ENCODE data around the gene KCNK1.

The KCNK1 gene

DNA sequence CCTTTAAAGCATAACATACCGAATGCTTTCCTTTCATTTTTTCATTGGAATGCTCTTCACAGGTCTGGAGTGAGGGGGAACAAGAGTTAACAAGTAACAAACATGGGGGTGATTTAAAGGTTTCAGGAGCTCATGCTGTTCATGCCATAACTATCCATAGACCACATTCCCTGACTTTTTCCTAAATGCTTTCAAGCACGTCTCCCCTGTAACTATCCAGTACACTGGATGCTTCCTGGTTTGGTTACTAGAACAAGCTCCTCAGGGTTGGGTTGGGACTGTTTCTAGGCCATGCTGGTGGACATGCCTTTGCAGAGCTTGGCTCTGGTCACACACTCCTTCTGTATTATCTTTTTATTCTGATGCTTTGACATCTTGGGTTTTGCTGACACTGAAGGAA, 38.6 kb downstream of the KCNK1 start:
- Histone ChIP-seq H3K9ac (ENCODE audit: low read length) (no peak overlapping the region), H3K27ac (ENCODE audit: low read length) (no peak overlapping the region), H3K79me2 (ENCODE audit: low read length) (no peaks in the 10 kb centered on the region), H3K4me2 (ENCODE audit: low read depth, low read length) (no peak overlapping the region), H4K20me1 (ENCODE audit: insufficient read depth, low read length) (no peaks in the 10 kb centered on the region), H3K9me2 (replicated peaks; ENCODE audit: insufficient read depth, low read length) (no peaks in the 10 kb centered on the region), H3K4me3 (ENCODE audit: low read length) (no peak overlapping the region), H3K4me1 (ENCODE audit: low read length) (no peaks in the 10 kb centered on the region), H3K36me3 (replicated peaks; ENCODE audit: insufficient read depth, low read length) (no peaks in the 10 kb centered on the region), H2AFZ (ENCODE audit: low read length) (no peak overlapping the region), H3F3A (ENCODE audit: insufficient read depth, low read length) (no peaks in the 10 kb centered on the region), H3K27me3 (replicated peaks; ENCODE audit: insufficient read depth, low read length) (no peaks in the 10 kb centered on the region), H3K9me3 (replicated peaks; ENCODE audit: insufficient read depth, low read length) (no peaks in the 10 kb centered on the region)
- DNase-seq = no peak
- TF ChIP-seq EZH2 (optimal IDR thresholded peaks at IDR 0.05; ENCODE audit: low read depth, low read length) = no peak
- TF ChIP-seq, protein P1, sequence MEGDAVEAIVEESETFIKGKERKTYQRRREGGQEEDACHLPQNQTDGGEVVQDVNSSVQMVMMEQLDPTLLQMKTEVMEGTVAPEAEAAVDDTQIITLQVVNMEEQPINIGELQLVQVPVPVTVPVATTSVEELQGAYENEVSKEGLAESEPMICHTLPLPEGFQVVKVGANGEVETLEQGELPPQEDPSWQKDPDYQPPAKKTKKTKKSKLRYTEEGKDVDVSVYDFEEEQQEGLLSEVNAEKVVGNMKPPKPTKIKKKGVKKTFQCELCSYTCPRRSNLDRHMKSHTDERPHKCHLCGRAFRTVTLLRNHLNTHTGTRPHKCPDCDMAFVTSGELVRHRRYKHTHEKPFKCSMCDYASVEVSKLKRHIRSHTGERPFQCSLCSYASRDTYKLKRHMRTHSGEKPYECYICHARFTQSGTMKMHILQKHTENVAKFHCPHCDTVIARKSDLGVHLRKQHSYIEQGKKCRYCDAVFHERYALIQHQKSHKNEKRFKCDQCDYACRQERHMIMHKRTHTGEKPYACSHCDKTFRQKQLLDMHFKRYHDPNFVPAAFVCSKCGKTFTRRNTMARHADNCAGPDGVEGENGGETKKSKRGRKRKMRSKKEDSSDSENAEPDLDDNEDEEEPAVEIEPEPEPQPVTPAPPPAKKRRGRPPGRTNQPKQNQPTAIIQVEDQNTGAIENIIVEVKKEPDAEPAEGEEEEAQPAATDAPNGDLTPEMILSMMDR (IDR thresholded peaks at IDR 0.05; ENCODE audit: low read length) = no peak
- TF ChIP-seq EZH2phosphoT487 (IDR thresholded peaks at IDR 0.05; ENCODE audit: low read length) = no peak

DNA sequence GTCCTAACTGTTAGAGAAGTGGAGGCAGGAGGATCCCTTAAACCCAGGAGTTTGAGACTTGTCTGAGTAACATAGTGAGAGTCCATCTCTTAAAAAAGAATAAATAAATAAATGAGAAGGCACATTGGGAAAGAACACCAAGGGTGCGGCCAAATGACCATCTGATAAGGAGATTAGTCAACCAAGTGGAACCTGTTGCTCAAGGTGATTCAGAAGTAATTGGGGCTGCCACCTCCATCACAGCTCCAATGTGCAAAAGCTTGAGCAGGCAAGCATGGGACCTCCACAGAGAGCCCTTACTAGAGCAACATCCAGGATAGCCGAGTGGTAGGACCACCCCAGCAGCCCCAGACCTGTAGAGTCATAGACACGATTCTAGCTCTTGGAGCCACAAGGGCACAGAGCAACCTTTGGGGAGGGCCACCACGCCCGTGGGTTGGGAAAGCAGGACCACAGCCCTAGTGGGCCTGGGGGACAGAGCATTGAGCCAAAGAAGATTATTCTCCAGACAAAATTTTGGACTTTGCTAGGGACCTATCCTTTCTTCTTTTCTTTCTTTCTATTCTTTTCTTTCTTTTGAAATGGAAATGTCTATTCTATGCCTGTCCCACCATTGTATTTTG, 40.9 kb downstream of the KCNK1 start:
- no peaks in the 10 kb centered on the region for H3K27me3 ChIP-seq (replicated peaks; ENCODE audit: insufficient read depth, low read length)
- H3K4me2 ChIP-seq (ENCODE audit: low read depth, low read length) = no peak overlapping the region
- no peak overlapping the region for H3K9ac ChIP-seq (ENCODE audit: low read length)
- H3K27ac ChIP-seq (ENCODE audit: low read length) = no peak overlapping the region
- no peak for DNase-seq
- no peaks in the 10 kb centered on the region for H3K79me2 ChIP-seq (ENCODE audit: low read length)
- H3F3A ChIP-seq (ENCODE audit: insufficient read depth, low read length) = no peaks in the 10 kb centered on the region
- H2AFZ ChIP-seq (ENCODE audit: low read length) = no peak overlapping the region
- H4K20me1 ChIP-seq (ENCODE audit: insufficient read depth, low read length) = no peaks in the 10 kb centered on the region
- no peaks in the 10 kb centered on the region for H3K4me1 ChIP-seq (ENCODE audit: low read length)
- no peak for TF ChIP-seq EZH2 (optimal IDR thresholded peaks at IDR 0.05; ENCODE audit: low read depth, low read length)
- TF ChIP-seq EZH2phosphoT487 (IDR thresholded peaks at IDR 0.05; ENCODE audit: low read length) = no peak
- TF ChIP-seq, protein P1 (IDR thresholded peaks at IDR 0.05; ENCODE audit: low read length) = no peak
- H3K4me3 ChIP-seq (ENCODE audit: low read length) = no peak overlapping the region
- no peaks in the 10 kb centered on the region for H3K9me3 ChIP-seq (replicated peaks; ENCODE audit: insufficient read depth, low read length)
- no peaks in the 10 kb centered on the region for H3K9me2 ChIP-seq (replicated peaks; ENCODE audit: insufficient read depth, low read length)
- H3K36me3 ChIP-seq (replicated peaks; ENCODE audit: insufficient read depth, low read length) = no peaks in the 10 kb centered on the region

DNA sequence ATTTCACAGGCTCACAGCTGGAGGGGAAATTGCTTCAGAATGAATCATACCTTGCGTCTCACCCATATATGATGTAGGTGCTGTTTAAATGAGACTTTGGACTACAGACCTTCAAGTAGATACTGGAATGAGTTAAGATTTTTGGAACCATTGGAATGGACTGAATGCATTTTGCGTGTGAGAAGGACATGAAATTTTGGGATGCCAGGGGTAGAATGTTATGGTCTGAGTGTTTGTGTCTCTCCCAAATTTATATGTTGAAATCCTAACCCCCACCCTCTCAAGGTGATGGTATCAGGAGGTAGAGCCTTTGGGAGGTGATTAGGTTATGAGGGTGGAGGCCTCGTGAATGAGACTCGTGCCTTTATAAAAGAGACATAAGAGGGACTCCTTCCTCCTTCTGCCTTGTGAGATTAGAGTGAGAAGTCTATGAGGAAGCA, 41.4 kb downstream of the KCNK1 start:
- no peaks in the 10 kb centered on the region for H3K4me1 ChIP-seq (ENCODE audit: low read length)

More for the DNA sequence above, 41.4 kb downstream of the KCNK1 start:
- no peak for DNase-seq
- no peaks in the 10 kb centered on the region for H3K9me2 ChIP-seq (replicated peaks; ENCODE audit: insufficient read depth, low read length)
- H3K36me3 ChIP-seq (replicated peaks; ENCODE audit: insufficient read depth, low read length) = no peaks in the 10 kb centered on the region
- H3K79me2 ChIP-seq (ENCODE audit: low read length) = no peaks in the 10 kb centered on the region
- no peaks in the 10 kb centered on the region for H3K27me3 ChIP-seq (replicated peaks; ENCODE audit: insufficient read depth, low read length)
- no peaks in the 10 kb centered on the region for H4K20me1 ChIP-seq (ENCODE audit: insufficient read depth, low read length)
- no peak overlapping the region for H3K4me2 ChIP-seq (ENCODE audit: low read depth, low read length)
- H3F3A ChIP-seq (ENCODE audit: insufficient read depth, low read length) = no peaks in the 10 kb centered on the region
- H3K9ac ChIP-seq (ENCODE audit: low read length) = no peak overlapping the region
- no peak overlapping the region for H3K27ac ChIP-seq (ENCODE audit: low read length)
- no peaks in the 10 kb centered on the region for H3K9me3 ChIP-seq (replicated peaks; ENCODE audit: insufficient read depth, low read length)
- no peak overlapping the region for H3K4me3 ChIP-seq (ENCODE audit: low read length)
- no peak overlapping the region for H2AFZ ChIP-seq (ENCODE audit: low read length)
- TF ChIP-seq EZH2 (optimal IDR thresholded peaks at IDR 0.05; ENCODE audit: low read depth, low read length) = no peak
- TF ChIP-seq EZH2phosphoT487 (IDR thresholded peaks at IDR 0.05; ENCODE audit: low read length) = no peak
- TF ChIP-seq, protein P1 (IDR thresholded peaks at IDR 0.05; ENCODE audit: low read length) = no peak

All from MM.1S (cell line).